HUES6 (cell line): Measurements from ENCODE around the gene FNDC3B.
A peak's percentile ranks its signal among the peaks of the same experiment; 100 is the strongest.

ENCODE experiments used
- H3K27ac ChIP-seq: 2 replicates; pipeline ENCODE4 v1.7.0; 2013; ENCODE audit warnings: low read depth, mild to moderate bottlenecking, low read length, inconsistent platforms
- H3K27me3 ChIP-seq: 2 replicates; pipeline ENCODE4 v1.6.1; 2013; ENCODE audit warnings: low read length; ENCODE audit not compliant: control insufficient read depth, insufficient read depth
- H3K36me3 ChIP-seq: 2 replicates; pipeline ENCODE4 v1.6.1; 2013; ENCODE audit warnings: low read length; ENCODE audit not compliant: control insufficient read depth, insufficient read depth
- H3K4me1 ChIP-seq: 2 replicates; pipeline ENCODE4 v1.6.1; 2013; ENCODE audit warnings: low read length; ENCODE audit not compliant: control insufficient read depth, insufficient read depth
- H3K4me3 ChIP-seq: 2 replicates; pipeline ENCODE4 v1.5.1; 2013; ENCODE audit warnings: low read depth, low read length
- H3K9ac ChIP-seq: one replicate; pipeline ENCODE4 v1.6.1; 2013; ENCODE audit warnings: mild to moderate bottlenecking, low read length
- H3K9me3 ChIP-seq: 2 replicates; pipeline ENCODE4 v1.6.1; 2013; ENCODE audit warnings: low read depth, low read length; ENCODE audit not compliant: control insufficient read depth, insufficient read depth

The FNDC3B gene

GRCh38 chr3:172294223-172294806, 254.9 kb downstream of the FNDC3B start:
- peaks cover 53% of the 10 kb centered on the region for H3K36me3 ChIP-seq
- H3K4me1 ChIP-seq, result no peaks in the 10 kb centered on the region; the same call in 1 of the 2 replicates
- H3K27ac ChIP-seq, result no peak overlapping the region

DNA sequence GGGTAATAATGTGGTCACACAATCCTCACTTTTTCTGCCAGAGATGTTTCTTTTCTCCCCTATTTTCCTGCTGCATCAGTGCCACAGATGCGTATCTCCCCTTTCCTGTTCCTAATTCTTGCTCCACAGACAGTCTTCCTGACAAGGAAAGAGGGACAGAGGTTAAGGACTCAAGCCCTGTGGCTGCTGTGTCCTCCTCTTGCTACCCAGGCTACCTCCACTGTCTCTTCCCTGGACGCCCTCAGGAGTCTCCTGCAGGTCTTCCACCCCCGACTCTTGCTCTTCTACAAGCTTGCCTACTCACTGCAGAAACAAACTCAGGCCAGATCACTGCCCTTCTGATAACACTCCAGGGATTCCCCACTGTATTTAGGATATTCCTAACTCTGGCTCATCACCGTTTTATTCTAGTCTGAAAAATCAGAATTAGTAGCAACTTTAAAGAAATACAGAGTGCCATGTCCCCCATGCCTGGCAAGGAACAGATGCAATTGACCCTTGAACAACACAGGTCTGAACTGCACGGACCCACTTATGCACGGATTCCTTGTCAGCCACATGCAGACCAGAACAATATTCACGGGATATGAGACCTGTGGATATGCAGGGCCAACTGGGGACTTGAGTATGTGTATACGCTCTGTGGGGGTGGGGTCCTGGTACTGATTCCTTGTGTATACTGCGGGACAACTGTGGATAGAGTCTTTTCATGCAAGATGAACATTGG, 257.0 kb downstream of the FNDC3B start:
- Histone ChIP-seq H3K9me3 (no peaks in the 10 kb centered on the region), H3K4me3 (no peak overlapping the region), H3K27ac (no peak overlapping the region), H3K36me3 (peaks cover 59% of the 10 kb centered on the region), H3K9ac (no peak overlapping the region), H3K4me1 (peaks cover 20% of the 10 kb centered on the region), H3K27me3 (no peaks in the 10 kb centered on the region)

More at GRCh38 chr3:172294223-172294806, 254.9 kb downstream of the FNDC3B start:
- H3K4me3 ChIP-seq, result no peak overlapping the region
- H3K9me3 ChIP-seq, result no peaks in the 10 kb centered on the region
- H3K27me3 ChIP-seq, result no peaks in the 10 kb centered on the region
- no peak overlapping the region for H3K9ac ChIP-seq

DNA sequence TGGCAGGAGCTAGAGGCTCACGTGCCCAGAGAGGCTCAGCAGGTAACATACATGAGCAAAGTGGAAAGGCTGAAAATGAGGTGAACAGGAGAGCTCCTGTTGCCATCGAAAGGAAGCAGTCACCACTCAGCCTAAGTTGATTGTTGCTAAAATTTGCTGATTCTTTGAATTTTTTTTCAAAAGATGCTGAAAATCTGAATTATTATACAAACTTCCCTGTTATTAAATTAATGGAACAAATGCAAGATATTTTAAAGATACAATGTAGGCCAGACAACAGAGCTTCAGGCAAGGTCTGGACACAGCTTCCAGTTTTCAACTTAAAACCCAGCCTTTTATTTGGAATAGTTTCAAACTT, 257.6 kb downstream of the FNDC3B start:
- Histone ChIP-seq H3K4me1 (peaks cover 25% of the 10 kb centered on the region), H3K4me3 (no peak overlapping the region), H3K36me3 (peaks cover 59% of the 10 kb centered on the region), H3K9ac (no peak overlapping the region), H3K27ac (no peak overlapping the region), H3K27me3 (no peaks in the 10 kb centered on the region), H3K9me3 (no peaks in the 10 kb centered on the region)

DNA sequence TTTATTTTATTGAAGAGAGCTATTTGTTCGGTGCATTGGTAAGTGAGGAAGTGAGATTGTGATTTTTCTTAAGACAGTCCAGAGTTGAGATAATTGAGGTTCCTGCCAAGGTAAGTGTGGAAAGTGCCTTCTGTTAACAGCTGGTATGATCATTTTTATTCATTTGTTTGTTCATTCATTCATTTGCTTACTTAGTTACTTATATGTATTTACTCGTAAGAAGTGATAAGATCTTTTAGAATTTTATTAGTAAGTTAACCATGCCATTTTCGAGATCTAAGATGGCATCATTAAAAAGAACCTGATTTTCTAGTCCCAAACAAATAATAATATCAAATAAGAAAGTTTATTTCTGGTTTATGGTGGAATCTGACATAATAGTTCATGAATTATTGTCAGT, 258.9 kb downstream of the FNDC3B start:
- peaks cover 48% of the 10 kb centered on the region for H3K36me3 ChIP-seq
- H3K27ac ChIP-seq, result no peak overlapping the region
- H3K9ac ChIP-seq, result no peak overlapping the region
- peaks cover 28% of the 10 kb centered on the region for H3K4me1 ChIP-seq
- H3K4me3 ChIP-seq, result no peak overlapping the region
- H3K9me3 ChIP-seq, result no peaks in the 10 kb centered on the region
- H3K27me3 ChIP-seq, result no peaks in the 10 kb centered on the region

GRCh38 chr3:172300187-172300586, 260.8 kb downstream of the FNDC3B start:
- Histone ChIP-seq H3K27me3 (no peaks in the 10 kb centered on the region), H3K9ac (peak overlapping the region; percentile 11)

DNA sequence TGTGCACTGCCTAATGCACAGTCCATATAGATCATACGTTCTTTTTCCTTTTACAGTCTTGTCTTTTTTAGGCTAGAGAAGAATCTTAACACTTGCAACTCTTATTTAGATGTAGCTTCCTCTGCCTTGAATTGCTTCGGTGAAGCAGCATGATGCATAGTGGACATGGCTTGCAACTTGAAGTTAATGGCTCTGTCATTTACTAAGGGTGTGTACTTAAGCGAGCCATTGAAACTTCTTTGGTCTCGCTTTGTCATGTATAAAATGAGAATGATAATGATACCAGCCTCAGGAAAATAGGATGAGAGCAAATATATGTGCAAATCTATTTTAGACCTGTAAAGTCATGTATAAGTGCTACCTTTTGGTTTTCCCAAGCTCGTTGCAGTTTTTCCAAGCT, 261.5 kb downstream of the FNDC3B start:
- peaks cover 44% of the 10 kb centered on the region for H3K36me3 ChIP-seq
- H3K27me3 ChIP-seq, result no peaks in the 10 kb centered on the region
- peak overlapping the region; percentile 82 for H3K27ac ChIP-seq
- peaks cover 28% of the 10 kb centered on the region for H3K4me1 ChIP-seq
- H3K9ac ChIP-seq, result peak overlapping the region; percentile 11
- no peak overlapping the region; the same call in 1 of the 2 replicates for H3K4me3 ChIP-seq
- H3K9me3 ChIP-seq, result no peaks in the 10 kb centered on the region

More at GRCh38 chr3:172300187-172300586, 260.8 kb downstream of the FNDC3B start:
- Histone ChIP-seq H3K4me1 (peaks cover 28% of the 10 kb centered on the region), H3K9me3 (no peaks in the 10 kb centered on the region), H3K27ac (peak overlapping the region; percentile 82), H3K36me3 (peaks cover 41% of the 10 kb centered on the region), H3K4me3 (no peak overlapping the region)

- peaks cover 38% of the 10 kb centered on the region for H3K36me3 ChIP-seq
Measured at GRCh38 chr3:172302203-172302602, 262.8 kb downstream of the FNDC3B start.

GRCh38 chr3:172303181-172303580, 263.8 kb downstream of the FNDC3B start:
- peaks cover 42% of the 10 kb centered on the region for H3K36me3 ChIP-seq
- no peak overlapping the region for H3K27ac ChIP-seq
- H3K9me3 ChIP-seq, result no peaks in the 10 kb centered on the region
- peaks cover 28% of the 10 kb centered on the region for H3K4me1 ChIP-seq
- no peak overlapping the region for H3K9ac ChIP-seq
- no peak overlapping the region for H3K4me3 ChIP-seq
- H3K27me3 ChIP-seq, result no peaks in the 10 kb centered on the region

More at GRCh38 chr3:172302203-172302602, 262.8 kb downstream of the FNDC3B start:
- Histone ChIP-seq H3K27ac (0 out of 2 replicates have a peak overlapping the region, but pooled peaks have one; percentile 14), H3K9me3 (no peaks in the 10 kb centered on the region), H3K9ac (no peak overlapping the region), H3K4me3 (no peak overlapping the region), H3K4me1 (peaks cover 28% of the 10 kb centered on the region), H3K27me3 (no peaks in the 10 kb centered on the region)

- Histone ChIP-seq H3K4me1 (peaks cover 30% of the 10 kb centered on the region), H3K36me3 (peaks cover 40% of the 10 kb centered on the region), H3K9me3 (no peaks in the 10 kb centered on the region), H3K9ac (no peak overlapping the region), H3K27me3 (no peaks in the 10 kb centered on the region), H3K27ac (no peak overlapping the region), H3K4me3 (no peak overlapping the region)
Measured at GRCh38 chr3:172303941-172304558, 264.7 kb downstream of the FNDC3B start.

GRCh38 chr3:172305552-172305951, 266.2 kb downstream of the FNDC3B start:
- Histone ChIP-seq H3K4me1 (peaks cover 27% of the 10 kb centered on the region), H3K27ac (no peak overlapping the region), H3K27me3 (no peaks in the 10 kb centered on the region), H3K9ac (no peak overlapping the region), H3K4me3 (no peak overlapping the region), H3K9me3 (no peaks in the 10 kb centered on the region), H3K36me3 (peaks cover 47% of the 10 kb centered on the region)

- H3K4me3 ChIP-seq, result no peak overlapping the region
- no peak overlapping the region for H3K27ac ChIP-seq
- no peaks in the 10 kb centered on the region for H3K9me3 ChIP-seq
- H3K36me3 ChIP-seq, result peaks cover 51% of the 10 kb centered on the region
- H3K4me1 ChIP-seq, result peaks cover 23% of the 10 kb centered on the region
- no peak overlapping the region for H3K9ac ChIP-seq
- no peaks in the 10 kb centered on the region for H3K27me3 ChIP-seq
Measured at GRCh38 chr3:172305974-172306373, 266.6 kb downstream of the FNDC3B start.
